Activated CD8-positive, alpha-beta memory T cell treated with anti-CD3 and anti-CD28 coated beads, Interleukin-2, amount 50 U/mL, for 4 hours (primary cell): ENCODE data around the gene EGF.

Experiments
- DNase-seq: peaks from one replicate; pipeline ENCODE4 v3.0.0-alpha.2; 2020

EGF gene

DNA sequence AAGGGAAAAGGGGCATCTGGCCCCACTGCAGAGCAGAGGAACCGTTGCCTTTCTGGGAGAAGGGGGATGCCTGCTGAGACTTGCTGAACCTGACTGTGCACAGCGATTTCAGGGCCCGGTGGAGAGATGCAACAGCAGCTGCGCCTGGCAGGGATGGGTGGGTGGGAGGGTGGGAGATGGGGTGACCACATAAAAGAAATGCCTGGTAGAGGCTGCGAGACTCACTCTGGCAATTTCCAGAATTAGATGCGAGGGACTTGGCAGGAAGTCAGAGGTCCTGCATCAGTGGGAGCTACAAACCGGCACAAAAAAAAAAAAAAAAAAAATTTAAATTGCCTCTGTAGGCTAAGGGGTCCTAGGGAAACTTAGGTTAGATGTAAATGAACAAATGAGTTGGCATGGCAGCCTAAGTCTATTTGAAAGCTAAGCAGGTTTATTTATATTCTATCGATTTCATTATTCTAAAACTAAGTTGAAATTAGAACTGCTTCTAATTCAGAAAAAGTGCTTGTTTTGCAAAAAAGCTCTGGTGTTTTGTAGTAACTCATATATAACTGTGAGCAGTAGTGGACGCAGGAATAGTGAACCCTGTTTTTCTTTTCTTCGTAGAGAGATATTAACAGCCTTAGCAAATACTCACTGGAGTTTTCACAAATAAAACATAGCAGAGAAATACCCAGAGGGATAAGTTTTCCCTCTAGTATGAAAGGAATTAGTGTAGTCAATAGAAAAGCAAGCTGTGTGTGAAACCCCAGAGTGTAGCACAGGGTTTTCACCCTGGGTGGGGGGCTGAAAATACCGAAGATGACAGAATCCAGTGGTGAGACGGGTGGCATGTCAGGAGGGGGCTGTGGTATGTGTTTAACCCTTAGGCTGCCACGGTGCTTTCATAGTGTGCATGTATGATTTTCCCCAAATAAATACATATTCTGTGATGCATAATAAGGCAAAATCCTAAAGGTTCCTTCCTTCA lies 130.1 kb downstream of the EGF start:
- no peak for DNase-seq

GRCh38 chr4:110046588-110047049 lies 133.9 kb downstream of the EGF start:
- no peak for DNase-seq

- DNase-seq = peak; percentile 58
Measured at GRCh38 chr4:110049951-110050925, 137.6 kb downstream of the EGF start.

DNA sequence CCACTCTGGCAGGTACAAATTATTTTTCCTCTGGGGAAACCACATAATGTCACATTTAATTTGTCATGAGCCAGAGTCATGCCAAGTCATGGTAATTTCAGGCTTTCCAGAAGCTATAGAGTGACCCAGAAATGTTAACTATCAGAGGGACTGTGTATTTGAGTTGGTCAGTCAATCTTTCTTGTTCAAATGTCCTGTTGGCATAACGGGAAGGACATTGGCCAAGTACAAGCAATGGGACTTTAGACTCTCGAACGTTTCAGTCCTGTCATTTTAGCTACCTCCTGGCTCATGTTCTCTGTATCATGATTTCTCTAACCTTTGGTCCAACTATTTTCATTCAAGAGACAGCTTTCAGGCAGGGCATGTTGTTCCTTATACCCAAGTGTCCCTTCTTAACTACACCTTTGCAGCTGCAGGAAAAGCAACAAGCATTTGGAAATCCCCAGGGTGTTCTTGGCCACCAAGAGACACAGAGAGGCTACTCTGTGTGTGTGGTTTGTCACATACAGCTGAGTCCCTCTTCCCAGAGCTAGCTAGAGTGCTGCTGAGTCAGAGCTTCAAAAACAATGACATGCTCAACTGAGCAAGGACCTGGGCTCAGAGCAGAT lies 142.6 kb downstream of the EGF start:
- DNase-seq = no peak

DNA sequence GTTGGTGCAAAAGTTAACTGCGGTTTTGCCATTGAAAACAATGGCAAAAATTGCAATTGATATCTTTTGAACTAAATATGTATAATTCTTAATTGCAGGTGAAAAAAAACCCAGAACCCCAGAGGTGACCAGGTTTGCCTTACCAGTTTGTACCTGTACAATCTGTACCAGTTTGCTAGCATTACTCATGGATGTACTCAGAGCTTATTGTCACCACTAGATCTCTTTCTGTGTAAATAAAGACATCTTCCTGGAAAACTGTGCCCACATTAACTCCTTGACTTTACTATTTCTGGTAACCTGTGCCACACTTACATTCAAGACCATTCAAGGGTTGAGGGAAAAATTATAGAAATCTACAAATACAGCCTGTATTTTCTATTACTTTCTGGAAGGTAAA lies 146.0 kb downstream of the EGF start:
- no peak for DNase-seq

DNA sequence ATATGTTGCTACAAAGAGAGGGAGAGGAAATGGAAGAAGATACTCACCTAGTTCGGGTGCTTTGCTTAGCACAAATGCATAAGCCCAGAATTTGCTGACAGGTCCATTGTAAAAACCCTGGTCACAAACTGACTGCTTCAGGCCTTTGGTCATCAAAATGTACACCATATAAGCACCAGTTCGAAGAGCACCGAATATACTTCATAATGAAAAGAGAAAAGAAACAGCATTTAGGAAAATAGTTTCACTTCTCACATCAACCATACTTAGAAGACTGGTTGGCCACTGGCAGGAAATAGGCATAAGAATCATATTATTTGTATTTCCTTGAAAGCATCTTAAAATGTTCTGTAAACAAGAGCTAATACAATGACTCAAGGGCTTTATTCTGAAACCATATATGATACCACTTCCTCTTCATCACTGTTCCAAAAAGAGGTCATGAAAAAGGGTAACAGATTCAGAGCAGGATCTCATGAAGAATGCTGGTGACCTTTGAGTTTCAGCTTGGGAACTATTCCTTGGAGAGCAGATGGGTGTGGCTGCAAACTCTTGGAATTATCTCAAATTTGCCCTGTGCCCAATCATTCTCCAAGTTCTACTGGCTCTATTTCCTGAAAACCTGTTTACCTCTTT lies 147.0 kb downstream of the EGF start:
- DNase-seq = no peak

GRCh38 chr4:110061076-110061475 lies 148.4 kb downstream of the EGF start:
- no peak for DNase-seq
